ENCODE measurements around the gene BMERB1. TPM values are rescaled to one million over a fixed set of nuclear protein-coding genes. Genes with fewer than 3 reads are reported as not detected.

The BMERB1 gene
- total RNA-seq, 1 donor from 2014 or later: 75.3 TPM

GRCh38 chr16:15587152-15587825, 152.9 kb downstream of the BMERB1 start:
- peaks cover 61% of the 10 kb centered on the region for H3K36me3 ChIP-seq

GRCh38 chr16:15592324-15592723, 157.9 kb downstream of the BMERB1 start:
- H3K4me1 ChIP-seq: peaks cover 10% of the 10 kb centered on the region
- H3K27me3 ChIP-seq (ENCODE audit: low read depth): no peaks in the 10 kb centered on the region
- intact Hi-C loops (cut with micrococcal nuclease): no loop called here
- H3K9me3 ChIP-seq (replicated peaks): no peaks in the 10 kb centered on the region
- TF ChIP-seq CTCF (IDR thresholded peaks at IDR 0.05; ENCODE audit: borderline replicate concordance): no peak
- no peak for DNase-seq
- H3K27ac ChIP-seq (replicated peaks): no peak overlapping the region
- H3K36me3 ChIP-seq: peaks cover 62% of the 10 kb centered on the region
- no peak overlapping the region for H3K4me3 ChIP-seq

More at GRCh38 chr16:15587152-15587825, 152.9 kb downstream of the BMERB1 start:
- intact Hi-C loops (cut with micrococcal nuclease): no loop called here
- DNase-seq: no peak
- Histone ChIP-seq H3K27ac (replicated peaks) (no peak overlapping the region), H3K4me1 (peaks cover 10% of the 10 kb centered on the region), H3K9me3 (replicated peaks) (peaks cover 20% of the 10 kb centered on the region), H3K27me3 (ENCODE audit: low read depth) (no peaks in the 10 kb centered on the region), H3K4me3 (no peak overlapping the region)
- no peak for TF ChIP-seq CTCF (IDR thresholded peaks at IDR 0.05; ENCODE audit: borderline replicate concordance)

- H3K27ac ChIP-seq (replicated peaks): no peak overlapping the region
- H3K27me3 ChIP-seq (ENCODE audit: low read depth): no peaks in the 10 kb centered on the region
- DNase-seq: no peak
- no peak overlapping the region for H3K4me3 ChIP-seq
- H3K4me1 ChIP-seq: peaks cover 10% of the 10 kb centered on the region
- peaks cover 62% of the 10 kb centered on the region for H3K36me3 ChIP-seq
- TF ChIP-seq CTCF (IDR thresholded peaks at IDR 0.05; ENCODE audit: borderline replicate concordance): no peak
- intact Hi-C loops (cut with micrococcal nuclease): no loop called here
- H3K9me3 ChIP-seq (replicated peaks): no peaks in the 10 kb centered on the region
Measured at GRCh38 chr16:15593235-15593634, 158.8 kb downstream of the BMERB1 start.

- Histone ChIP-seq H3K4me1 (peaks cover 10% of the 10 kb centered on the region), H3K4me3 (no peak overlapping the region), H3K27ac (replicated peaks) (no peak overlapping the region), H3K27me3 (ENCODE audit: low read depth) (no peaks in the 10 kb centered on the region), H3K36me3 (peaks cover 65% of the 10 kb centered on the region), H3K9me3 (replicated peaks) (no peaks in the 10 kb centered on the region)
- intact Hi-C loops (cut with micrococcal nuclease): no loop called here
- no peak for TF ChIP-seq CTCF (IDR thresholded peaks at IDR 0.05; ENCODE audit: borderline replicate concordance)
- DNase-seq: no peak
Measured at GRCh38 chr16:15594711-15595320, 160.4 kb downstream of the BMERB1 start.

GRCh38 chr16:15597135-15597534, 162.7 kb downstream of the BMERB1 start:
- Histone ChIP-seq H3K9me3 (replicated peaks) (no peaks in the 10 kb centered on the region), H3K4me3 (no peak overlapping the region), H3K4me1 (no peaks in the 10 kb centered on the region), H3K36me3 (peaks cover 88% of the 10 kb centered on the region), H3K27me3 (ENCODE audit: low read depth) (no peaks in the 10 kb centered on the region), H3K27ac (replicated peaks) (no peak overlapping the region)
- intact Hi-C loops (cut with micrococcal nuclease): no loop called here
- no peak for TF ChIP-seq CTCF (IDR thresholded peaks at IDR 0.05; ENCODE audit: borderline replicate concordance)
- DNase-seq: no peak
